ENCODE measurements around the gene CYSLTR2.

The CYSLTR2 gene

DNA sequence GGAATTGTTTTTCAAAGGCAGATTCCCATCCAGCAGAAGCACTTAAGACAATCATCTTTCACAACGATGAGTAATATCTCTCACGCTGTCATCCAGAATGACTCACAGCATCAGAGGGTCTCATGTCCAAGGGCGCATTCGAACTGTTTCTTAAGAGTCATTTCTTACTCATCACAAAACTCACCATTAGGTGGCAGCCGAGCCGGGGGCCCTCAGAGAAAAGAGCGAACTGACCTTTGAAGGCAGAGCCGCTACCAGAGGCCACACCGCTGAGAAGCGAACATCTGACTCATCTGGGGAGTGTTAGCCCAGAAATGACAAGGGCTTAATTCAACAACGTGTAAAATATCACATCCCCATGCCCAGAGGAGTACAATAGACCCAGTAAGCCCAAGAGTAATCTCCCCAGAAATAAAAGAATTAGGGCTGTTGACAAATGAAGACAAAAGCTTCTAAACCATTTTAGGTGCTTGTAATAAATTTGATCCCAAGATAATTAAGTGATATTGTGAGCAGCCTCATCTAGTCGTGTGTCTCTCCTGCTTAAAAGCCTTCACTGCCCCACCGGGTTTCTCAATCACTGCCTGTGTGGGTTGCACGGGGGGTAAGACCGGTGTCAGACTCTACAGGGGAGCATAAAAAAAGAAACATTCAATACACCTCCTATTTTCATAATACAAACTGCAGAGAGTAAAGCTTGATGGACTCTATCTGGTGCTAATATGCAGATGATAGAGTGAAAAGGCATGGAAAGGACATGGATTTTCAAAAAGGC lies 96.2 kb downstream of the CYSLTR2 start:
- DNase-seq: no peak

- DNase-seq: no peak
Measured at GRCh38 chr13:48750588-48751383, 97.1 kb downstream of the CYSLTR2 start.

- no peak for DNase-seq
Measured at GRCh38 chr13:48760626-48761025, 106.9 kb downstream of the CYSLTR2 start.
